Activated CD8-positive, alpha-beta memory T cell treated with anti-CD3 and anti-CD28 coated beads, Interleukin-2, amount 50 U/mL, for 24 hours (primary cell): ENCODE measurements around the gene SCUBE3.

Experiments used
- DNase-seq: peaks from one replicate; pipeline ENCODE4 v3.0.0-alpha.2; 2020; ENCODE audit errors: extremely low read depth

SCUBE3 gene

GRCh38 chr6:35181933-35182612, 31.7 kb upstream of the SCUBE3 start:
- DNase-seq = no peak

- DNase-seq = no peak
Observed at GRCh38 chr6:35183281-35183680, 30.5 kb upstream of the SCUBE3 start.

- DNase-seq = no peak
Observed at GRCh38 chr6:35183935-35184334, 29.8 kb upstream of the SCUBE3 start.

GRCh38 chr6:35184580-35185301, 29.0 kb upstream of the SCUBE3 start:
- no peak for DNase-seq

GRCh38 chr6:35185302-35185681, 28.5 kb upstream of the SCUBE3 start:
- DNase-seq = no peak

GRCh38 chr6:35185971-35186370, 27.8 kb upstream of the SCUBE3 start:
- DNase-seq = no peak

GRCh38 chr6:35186571-35186970, 27.2 kb upstream of the SCUBE3 start:
- no peak for DNase-seq

GRCh38 chr6:35188886-35189285, 24.9 kb upstream of the SCUBE3 start:
- DNase-seq = no peak

- DNase-seq = no peak
Observed at GRCh38 chr6:35190306-35190705, 23.4 kb upstream of the SCUBE3 start.

GRCh38 chr6:35191889-35192288, 21.9 kb upstream of the SCUBE3 start:
- no peak for DNase-seq

GRCh38 chr6:35192301-35192860, 21.4 kb upstream of the SCUBE3 start:
- no peak for DNase-seq

GRCh38 chr6:35194390-35194789, 19.4 kb upstream of the SCUBE3 start:
- DNase-seq = no peak

- DNase-seq = no peak
Observed at GRCh38 chr6:35195120-35195780, 18.5 kb upstream of the SCUBE3 start.

GRCh38 chr6:35197196-35197595, 16.6 kb upstream of the SCUBE3 start:
- no peak for DNase-seq

- no peak for DNase-seq
Observed at GRCh38 chr6:35199866-35200265, 13.9 kb upstream of the SCUBE3 start.

GRCh38 chr6:35202066-35202546, 11.7 kb upstream of the SCUBE3 start:
- no peak for DNase-seq

- no peak for DNase-seq
Observed at GRCh38 chr6:35203152-35203670, 10.5 kb upstream of the SCUBE3 start.

GRCh38 chr6:35203680-35204079, 10.1 kb upstream of the SCUBE3 start:
- DNase-seq = no peak

GRCh38 chr6:35206346-35206745, 7.4 kb upstream of the SCUBE3 start:
- DNase-seq = no peak

- no peak for DNase-seq
Observed at GRCh38 chr6:35208419-35208818, 5.3 kb upstream of the SCUBE3 start.

GRCh38 chr6:35209081-35209480, 4.7 kb upstream of the SCUBE3 start:
- no peak for DNase-seq

GRCh38 chr6:35209622-35210247, 4.0 kb upstream of the SCUBE3 start:
- no peak for DNase-seq
